ENCODE data around the gene CDCA7L.
"Not testable (repeated sequence)": the region's sequence is repeated elsewhere in the genome, so short reads cannot be mapped to it uniquely, and the experiment has no call there.

The CDCA7L gene

DNA sequence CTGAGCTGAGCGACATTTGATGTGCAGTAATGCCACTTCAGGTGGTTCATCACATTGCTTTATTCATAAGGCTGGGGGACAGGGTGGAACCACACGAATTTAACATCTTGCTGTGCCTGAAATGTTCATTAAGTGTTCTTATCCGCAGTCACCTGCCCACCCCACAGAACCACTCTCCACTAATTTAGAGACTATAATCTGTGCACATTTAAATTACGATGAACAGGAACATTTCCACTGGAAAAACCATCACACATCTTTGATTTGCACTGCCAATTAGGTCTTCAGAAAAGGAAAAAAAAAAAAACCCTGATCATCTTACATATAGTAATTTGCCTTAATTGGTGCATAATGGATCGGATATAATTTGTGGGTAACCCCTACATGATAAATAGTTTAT lies 2.3 kb downstream of the CDCA7L start:
- DNase-seq (ENCODE audit: low spot score): no peak

GRCh38 chr7:21942955-21943354 lies 2.7 kb downstream of the CDCA7L start:
- DNase-seq (ENCODE audit: low spot score): no peak

DNA sequence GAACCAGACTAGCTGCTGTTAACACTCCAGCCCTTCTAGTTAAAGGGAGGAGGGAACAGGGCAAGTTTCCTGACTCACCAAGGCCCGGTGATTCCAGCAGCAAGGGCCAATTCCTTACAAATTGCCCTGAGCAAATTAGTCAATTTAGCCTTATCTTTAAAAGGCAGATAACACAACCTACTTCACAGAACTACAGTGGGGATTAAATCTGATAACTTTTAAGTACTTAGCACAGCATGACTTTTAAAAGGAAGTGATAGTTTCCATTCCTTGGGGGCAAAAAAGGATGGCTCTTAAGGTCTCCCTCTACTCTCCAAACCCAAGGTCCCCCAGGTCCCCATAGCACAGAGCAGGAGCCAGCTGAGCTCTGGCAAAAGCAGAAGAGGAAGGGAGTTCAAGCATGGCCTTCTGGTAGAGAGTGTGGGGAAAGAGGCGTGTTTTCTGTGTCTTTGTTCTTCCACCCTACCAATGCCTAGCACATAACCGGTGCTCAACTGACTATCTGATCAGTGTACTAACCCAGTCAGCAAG lies 4.0 kb downstream of the CDCA7L start:
- DNase-seq (ENCODE audit: low spot score): peak; percentile 77

DNA sequence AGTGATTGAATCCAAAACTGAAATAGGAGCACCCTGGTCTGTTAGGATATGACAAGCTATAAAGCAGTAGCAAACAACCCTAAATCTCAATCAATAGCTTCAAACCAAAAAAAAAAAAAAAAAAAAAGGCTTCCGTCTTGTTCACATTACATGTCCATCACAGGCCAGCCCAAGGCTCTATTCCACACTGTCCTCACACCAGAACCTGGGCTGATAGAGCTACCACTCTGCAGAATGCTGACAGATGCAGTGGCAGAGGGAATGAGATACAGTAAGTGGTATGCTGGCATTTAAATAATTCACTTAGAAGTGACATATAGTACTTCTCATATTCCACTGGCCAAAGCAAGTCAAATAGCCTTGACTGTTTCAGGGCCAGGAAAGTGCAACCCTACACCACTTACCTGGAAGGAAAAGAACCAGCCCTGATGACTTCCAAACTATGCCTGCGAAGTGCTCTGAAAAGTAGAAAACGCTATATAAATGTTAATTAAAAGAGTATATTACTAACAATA lies 5.8 kb downstream of the CDCA7L start:
- DNase-seq (ENCODE audit: low spot score): no peak

- no peak for DNase-seq (ENCODE audit: low spot score)
Measured at GRCh38 chr7:21939136-21939857, 6.4 kb downstream of the CDCA7L start.

DNA sequence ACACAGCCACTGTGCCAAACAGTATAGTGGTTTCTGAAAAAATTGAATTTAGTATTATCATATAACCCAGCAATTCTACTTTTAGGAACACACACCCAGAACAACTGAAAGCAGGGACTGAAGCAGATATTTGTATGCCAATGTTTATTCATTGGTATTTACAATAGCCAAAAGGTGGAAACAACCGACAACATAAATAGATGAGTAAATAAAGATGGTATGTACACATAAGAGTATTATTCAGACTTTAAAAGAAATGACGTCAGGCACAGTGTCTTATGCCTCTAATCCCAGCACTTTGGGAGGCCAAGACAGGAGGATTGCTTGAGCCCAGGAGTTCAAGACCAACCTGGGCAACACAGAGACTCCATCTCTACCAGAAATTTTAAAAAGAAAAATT lies 7.2 kb downstream of the CDCA7L start:
- no peak for DNase-seq (ENCODE audit: low spot score)

GRCh38 chr7:21934808-21935207 lies 10.9 kb downstream of the CDCA7L start:
- DNase-seq (ENCODE audit: low spot score): no peak

- not testable (repeated sequence) for DNase-seq (ENCODE audit: low spot score)
Measured at GRCh38 chr7:21933293-21933692, 12.4 kb downstream of the CDCA7L start.

DNA sequence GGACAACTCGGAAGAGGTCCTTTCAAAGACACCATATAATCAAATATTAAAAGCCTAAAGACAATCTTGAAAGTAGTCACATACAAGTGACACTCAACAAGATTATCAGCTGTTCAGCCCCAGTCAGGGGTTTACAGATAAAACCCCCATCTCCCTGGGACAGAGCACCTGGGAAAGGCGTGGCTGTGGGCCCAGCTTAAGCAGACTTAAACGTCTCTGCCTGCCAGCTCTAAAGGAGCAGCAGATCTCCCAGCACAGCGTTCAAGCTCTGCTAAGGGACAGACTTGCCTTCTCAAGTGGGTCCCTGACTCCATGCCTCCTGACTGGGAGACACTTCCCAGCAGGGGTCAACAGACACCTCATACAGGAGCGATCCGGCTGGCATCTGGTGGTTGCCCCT lies 18.0 kb downstream of the CDCA7L start:
- DNase-seq (ENCODE audit: low spot score): no peak

DNA sequence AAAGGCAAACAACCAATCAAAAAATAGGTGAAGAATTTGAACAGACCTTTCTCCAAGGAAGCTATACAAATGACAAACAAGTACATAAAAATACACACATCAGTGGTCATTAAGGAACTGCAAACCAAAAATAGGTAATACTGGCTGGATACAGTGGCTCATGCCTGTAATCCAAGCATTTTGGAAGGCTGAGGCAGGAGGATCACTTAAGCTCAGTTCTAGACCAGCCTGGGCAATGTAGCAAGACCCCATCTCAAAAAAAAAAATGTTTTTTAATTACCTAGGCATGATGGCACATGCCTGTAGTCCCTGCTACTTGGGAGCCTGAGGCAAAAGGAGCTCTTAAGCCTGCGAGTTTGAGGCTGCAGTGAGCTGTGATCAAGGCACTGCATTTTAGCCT lies 19.3 kb downstream of the CDCA7L start:
- DNase-seq (ENCODE audit: low spot score): no peak

GRCh38 chr7:21923658-21924057 lies 22.0 kb downstream of the CDCA7L start:
- no peak for DNase-seq (ENCODE audit: low spot score)

DNA sequence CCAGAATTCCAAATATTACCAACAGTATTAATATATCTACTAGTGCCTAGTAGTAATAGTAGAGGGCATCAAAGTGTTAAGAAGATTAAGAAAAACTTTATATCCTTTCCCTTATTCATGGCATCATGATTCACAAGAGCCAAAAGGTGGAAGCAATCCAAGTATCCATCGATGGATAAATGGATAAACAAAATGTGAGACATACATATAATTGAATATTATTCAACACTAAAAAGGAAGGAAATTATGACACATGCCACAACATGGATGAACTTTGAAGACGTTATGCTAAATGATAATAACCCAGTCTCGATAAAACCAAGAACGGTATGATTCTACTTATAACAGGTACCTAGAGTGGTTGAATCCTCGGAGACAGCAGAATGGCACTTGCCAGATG lies 23.1 kb downstream of the CDCA7L start:
- DNase-seq (ENCODE audit: low spot score): no peak

GRCh38 chr7:21920936-21921335 lies 24.8 kb downstream of the CDCA7L start:
- DNase-seq (ENCODE audit: low spot score): no peak

DNA sequence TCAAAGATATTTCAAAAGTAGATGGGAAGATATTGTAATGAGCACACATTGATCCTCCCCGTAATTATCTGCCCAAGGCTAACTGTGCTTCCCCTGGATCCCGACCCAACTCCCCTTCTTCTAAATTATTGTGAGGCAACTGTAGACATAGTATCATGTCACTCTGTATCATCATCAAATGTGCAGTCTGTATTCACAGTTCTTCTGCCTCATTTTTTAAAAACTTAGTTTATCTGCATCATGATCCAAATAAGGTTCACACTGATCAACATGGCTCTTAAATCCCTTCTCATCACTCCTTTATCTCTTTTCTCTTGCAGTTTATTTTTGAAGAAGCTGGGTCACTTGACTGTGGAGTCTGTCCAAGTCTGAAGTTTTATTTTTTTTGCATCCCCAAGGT lies 27.5 kb downstream of the CDCA7L start:
- no peak for DNase-seq (ENCODE audit: low spot score)

DNA sequence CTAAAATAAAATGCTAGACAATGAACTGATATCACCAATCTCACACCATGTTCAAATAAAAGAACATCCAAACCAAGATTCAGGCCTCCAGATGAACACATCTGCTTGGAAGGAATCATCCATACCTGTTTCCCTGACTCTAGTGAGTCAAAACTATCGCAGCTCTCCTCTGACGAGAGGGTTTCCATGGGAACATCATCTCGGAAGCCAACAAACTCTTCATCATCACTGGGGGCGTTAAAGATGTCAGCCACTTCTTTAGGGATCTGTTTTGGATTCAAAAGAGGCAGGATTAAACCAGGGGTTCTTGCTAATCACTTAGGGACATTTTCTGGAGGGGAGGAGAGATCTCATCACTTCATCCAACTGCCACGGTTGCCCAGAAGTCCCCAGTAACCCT lies 29.1 kb downstream of the CDCA7L start:
- DNase-seq (ENCODE audit: low spot score): no peak

DNA sequence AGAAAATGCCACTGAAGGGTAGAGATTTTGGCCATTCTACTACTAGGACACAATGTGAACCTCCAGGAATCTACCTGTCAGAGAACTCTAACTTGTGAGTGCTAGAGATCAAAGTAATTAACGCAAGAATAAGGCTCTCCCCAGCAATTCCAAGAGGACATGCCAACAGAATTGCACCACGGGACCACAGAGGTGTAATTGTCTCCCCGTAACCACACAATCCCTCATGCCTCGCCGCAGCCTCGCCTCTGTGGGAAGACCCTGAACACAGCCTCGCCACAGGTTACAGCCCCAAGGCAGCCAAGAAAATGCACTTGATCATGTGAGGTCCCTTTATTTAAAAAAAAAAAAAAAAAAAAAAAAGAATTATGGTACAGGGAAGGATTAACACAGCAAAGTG lies 29.5 kb downstream of the CDCA7L start:
- DNase-seq (ENCODE audit: low spot score): no peak

- DNase-seq (ENCODE audit: low spot score): peak; percentile 24
Measured at GRCh38 chr7:21915140-21915539, 30.6 kb downstream of the CDCA7L start.

- DNase-seq (ENCODE audit: low spot score): peak; percentile 79
Measured at GRCh38 chr7:21914671-21915070, 31.0 kb downstream of the CDCA7L start.

GRCh38 chr7:21912931-21913780 lies 32.5 kb downstream of the CDCA7L start:
- peak; percentile 32 for DNase-seq (ENCODE audit: low spot score)

GRCh38 chr7:21912305-21912704 lies 33.4 kb downstream of the CDCA7L start:
- DNase-seq (ENCODE audit: low spot score): no peak

DNA sequence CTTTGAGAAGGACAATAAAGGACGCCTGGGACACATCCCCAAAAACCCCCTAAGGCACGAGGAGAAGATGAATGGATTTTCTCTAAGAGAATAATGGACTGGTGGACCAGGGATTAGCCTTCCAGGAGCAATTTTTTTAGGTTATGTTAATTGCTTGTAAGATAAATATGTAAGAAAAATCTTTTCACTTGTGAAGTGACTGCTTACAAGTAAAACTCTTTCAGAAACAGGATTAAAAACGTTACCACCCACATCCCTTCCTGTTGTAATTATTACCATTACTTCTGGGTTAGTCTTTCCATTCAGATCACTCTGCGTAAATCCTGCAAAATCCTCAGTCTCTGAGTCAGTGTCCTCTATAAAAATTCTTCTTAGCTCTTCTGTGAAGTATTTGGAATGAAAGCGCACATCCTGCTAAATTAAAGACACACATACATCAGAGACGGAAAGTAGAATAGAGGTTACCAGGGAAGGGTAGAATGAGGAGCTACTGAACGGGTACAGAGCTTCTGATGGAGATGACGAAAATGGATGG lies 34.3 kb downstream of the CDCA7L start:
- DNase-seq (ENCODE audit: low spot score): no peak

GRCh38 chr7:21910253-21910652 lies 35.4 kb downstream of the CDCA7L start:
- no peak for DNase-seq (ENCODE audit: low spot score)

- DNase-seq (ENCODE audit: low spot score): no peak
Measured at GRCh38 chr7:21908746-21909145, 37.0 kb downstream of the CDCA7L start.

Data from germinal center (tissue), 1 donor.